HepG2 (cell line): Measurements from ENCODE around the gene METTL22. TPM values are rescaled to one million over a fixed set of nuclear protein-coding genes. Genes with fewer than 3 reads are reported as not detected.

Experiments used
- ARNT2 ChIP-seq: sonication (generic); formaldehyde crosslinking; IDR thresholded peaks from 2 replicates; pipeline ENCODE4 v1.8.0; 2022; ENCODE audit warnings: mild to moderate bottlenecking, low read depth, missing genetic modification reagents, moderate library complexity
- CCAR2 ChIP-seq: fragments of 200-400 bp; formaldehyde crosslinking; optimal IDR thresholded peaks from 2 replicates; pipeline ENCODE3; 2018; ENCODE audit warnings: low read depth, mild to moderate bottlenecking, low read length, moderate library complexity
- ESRRA ChIP-seq: sonication (generic); formaldehyde crosslinking; IDR thresholded peaks from 2 replicates; pipeline ENCODE4 v1.5.1; 2020; ENCODE audit warnings: mild to moderate bottlenecking, low read depth, missing genetic modification reagents
- ETV6 ChIP-seq: sonication (generic); formaldehyde crosslinking; conservative IDR thresholded peaks from 2 replicates; pipeline ENCODE4 v1.4.0; 2020; ENCODE audit warnings: missing genetic modification reagents
- GABPA ChIP-seq, 2 experiments: IDR thresholded peaks; 2 replicates each; pipeline ENCODE4 v1.6.1; 2011 to 2016; ENCODE audit warnings: low read depth in 2 of 2, low read length in 1 of 2, missing biosample characterization in 1 of 2, missing genetic modification characterization in 1 of 2
- HMGXB3 ChIP-seq: sonication (generic); formaldehyde crosslinking; IDR thresholded peaks from 2 replicates; pipeline ENCODE4 v1.4.0; 2020; ENCODE audit warnings: missing genetic modification reagents, borderline replicate concordance
- ISX ChIP-seq: sonication (generic); formaldehyde crosslinking; conservative IDR thresholded peaks from 2 replicates; pipeline ENCODE4 v1.5.0; 2020; ENCODE audit warnings: missing genetic modification reagents
- KMT2B ChIP-seq: IDR thresholded peaks from 2 replicates; pipeline ENCODE4 v1.6.1; 2016; ENCODE audit warnings: missing genetic modification reagents, missing compliant biosample characterization
- PPARG ChIP-seq: conservative IDR thresholded peaks from 2 replicates; pipeline ENCODE4 v1.6.1; 2016; ENCODE audit warnings: missing biosample characterization, missing genetic modification reagents
- RCOR2 ChIP-seq: IDR thresholded peaks from 2 replicates; pipeline ENCODE4 v1.6.1; 2016; ENCODE audit warnings: missing biosample characterization, missing genetic modification reagents
- RFXAP ChIP-seq: sonication (generic); formaldehyde crosslinking; IDR thresholded peaks from 2 replicates; pipeline ENCODE4 v1.4.0; 2020; ENCODE audit warnings: missing genetic modification reagents, borderline replicate concordance
- SALL1 ChIP-seq: sonication (generic); formaldehyde crosslinking; IDR thresholded peaks from 2 replicates; pipeline ENCODE4 v1.8.0; 2022; ENCODE audit warnings: mild to moderate bottlenecking, missing genetic modification reagents
- SRY ChIP-seq: sonication (generic); formaldehyde crosslinking; IDR thresholded peaks from 2 replicates; pipeline ENCODE4 v1.8.0; 2022; ENCODE audit warnings: mild to moderate bottlenecking, missing genetic modification reagents
- TSC22D2 ChIP-seq: sonication (generic); formaldehyde crosslinking; IDR thresholded peaks from 2 replicates; pipeline ENCODE4 v1.5.1; 2020; ENCODE audit warnings: missing genetic modification reagents, mild to moderate bottlenecking, borderline replicate concordance
- ZBTB3 ChIP-seq: sonication (generic); formaldehyde crosslinking; IDR thresholded peaks from 2 replicates; pipeline ENCODE4 v1.4.0; 2020; ENCODE audit warnings: low read depth, mild to moderate bottlenecking, moderate library complexity, missing genetic modification reagents, borderline replicate concordance
- ZNF30 ChIP-seq: sonication (generic); formaldehyde crosslinking; IDR thresholded peaks from 2 replicates; pipeline ENCODE4 v1.5.0; 2020; ENCODE audit warnings: mild to moderate bottlenecking, missing genetic modification reagents
- ZNF512 ChIP-seq: sonication (generic); formaldehyde crosslinking; IDR thresholded peaks from 2 replicates; pipeline ENCODE4 v1.4.0; 2020; ENCODE audit warnings: mild to moderate bottlenecking, missing genetic modification reagents
- ZNF720 ChIP-seq: sonication (generic); formaldehyde crosslinking; IDR thresholded peaks from 2 replicates; pipeline ENCODE4 v1.4.0; 2020; ENCODE audit warnings: missing genetic modification reagents
- ZNF770 ChIP-seq: sonication (generic); formaldehyde crosslinking; IDR thresholded peaks from 2 replicates; pipeline ENCODE4 v1.5.0; 2020; ENCODE audit warnings: mild to moderate bottlenecking, missing genetic modification reagents
- ZNF772 ChIP-seq: sonication (generic); formaldehyde crosslinking; IDR thresholded peaks from 2 replicates; pipeline ENCODE4 v1.5.0; 2020; ENCODE audit warnings: mild to moderate bottlenecking, missing genetic modification reagents
- ZSCAN20 ChIP-seq: sonication (generic); formaldehyde crosslinking; IDR thresholded peaks from 2 replicates; pipeline ENCODE4 v1.4.0; 2020; ENCODE audit warnings: missing genetic modification reagents, mild to moderate bottlenecking, borderline replicate concordance
- ZSCAN31 ChIP-seq: sonication (generic); formaldehyde crosslinking; IDR thresholded peaks from 2 replicates; pipeline ENCODE4 v1.5.0; 2020; ENCODE audit warnings: low read depth, mild to moderate bottlenecking, missing genetic modification reagents
- polyA plus RNA-seq, 8 experiments: library from polyadenylated mRNA; depleted of rRNA in 3 of 8; stranded (reverse) in 7 of 8; unstranded in 1 of 8; fragments of >200 nt; fragmentation: Illumina TruSeq in 4 of 8; extraction: Trizol in 4 of 8; gene quantifications; 2 replicates each; pipeline versions ENCODE4 v1.2.1 to v1.2.3, GENCODE V29; 2011 to 2016; ENCODE audit warnings: low read depth in 4 of 8, missing spikeins in 1 of 8, mixed read lengths in 1 of 8; ENCODE audit not compliant: insufficient read depth in 1 of 8
- total RNA-seq, 5 experiments: library from RNA; depleted of rRNA; stranded (reverse); fragments of >200 nt; fragmentation: Illumina TruSeq; extraction: Trizol; gene quantifications; 2 replicates each; pipeline ENCODE4 v1.2.3, GENCODE V29; 2016; ENCODE audit warnings: low read depth in 1 of 5

The METTL22 gene
- total and polyA plus RNA-seq, 2 of the 13 experiments (the other 11 are each of a cell fraction or from before 2014, with no cell fraction given) = 36.2 to 94.8 TPM

GRCh38 chr16:8675183-8676159, 54.0 kb downstream of the METTL22 start (continued):
- 0 out of 2 replicates have a peak, but pooled peaks have one; percentile 9 for TF ChIP-seq KMT2B (CRISPR knock-in tag)
- TF ChIP-seq ETV6 = no peak
- TF ChIP-seq GABPA (IDR thresholded peaks at IDR 0.05; ENCODE audit: low read depth, low read length) = no peak
- no peak for TF ChIP-seq GABPA (CRISPR knock-in tag; IDR thresholded peaks at IDR 0.05; ENCODE audit: low read depth)
- TF ChIP-seq ARNT2 = no peak
- TF ChIP-seq ZNF772 (CRISPR knock-in tag) = no peak; the same call in 1 of the 2 replicates
- TF ChIP-seq ZNF30 (CRISPR knock-in tag) = no peak
- no peak for TF ChIP-seq ZSCAN20 (CRISPR knock-in tag)
- no peak for TF ChIP-seq ZNF720 (CRISPR knock-in tag)
- TF ChIP-seq CCAR2 = peak; percentile 72
- no peak for TF ChIP-seq ZSCAN31 (CRISPR knock-in tag)
- peak; percentile 87 for TF ChIP-seq SALL1 (CRISPR knock-in tag)
- no peak for TF ChIP-seq ZBTB3 (CRISPR knock-in tag)
- no peak for TF ChIP-seq SRY (CRISPR knock-in tag)
- no peak for TF ChIP-seq RFXAP
- no peak for TF ChIP-seq ISX
- no peak for TF ChIP-seq RCOR2 (CRISPR knock-in tag)
- no peak for TF ChIP-seq HMGXB3 (CRISPR knock-in tag)
- no peak for TF ChIP-seq ZNF512 (CRISPR knock-in tag)
- TF ChIP-seq TSC22D2 (CRISPR knock-in tag) = no peak
- peak; percentile 81 for TF ChIP-seq ZNF770 (CRISPR knock-in tag)
- no peak for TF ChIP-seq ESRRA (CRISPR knock-in tag)
- no peak for TF ChIP-seq PPARG
